Testis (tissue), 3 donors: ENCODE measurements around the gene KRTAP12-4. TPM values are rescaled to one million over a fixed set of nuclear protein-coding genes. Genes with fewer than 3 reads are reported as not detected.
"Not testable (repeated sequence)": the region's sequence is repeated elsewhere in the genome, so short reads cannot be mapped to it uniquely, and the experiment has no call there.

ENCODE experiments used
- DNase-seq: peaks from one replicate; pipeline ENCODE4 v3.0.0-alpha.2; 2019
- H3K27ac ChIP-seq, 2 donors: fragments of 200-600 bp; sonication (generic); one replicate each; pipeline ENCODE4 v1.5.1; 2019
- H3K27me3 ChIP-seq: fragments of 200-600 bp; sonication (generic); one replicate; pipeline ENCODE4 v1.5.1; 2019
- H3K36me3 ChIP-seq: fragments of 200-600 bp; sonication (generic); one replicate; pipeline ENCODE4 v1.5.1; 2017; ENCODE audit warnings: low read depth; ENCODE audit errors: missing control alignments
- H3K4me1 ChIP-seq: fragments of 200-600 bp; sonication (generic); one replicate; pipeline ENCODE4 v1.5.1; 2019
- H3K4me3 ChIP-seq, 2 donors: fragments of 200-600 bp; sonication (generic); one replicate each; pipeline ENCODE4 v1.5.1; 2017 to 2019
- H3K9me3 ChIP-seq: fragments of 200-600 bp; sonication (generic); one replicate; pipeline ENCODE4 v1.5.1; 2017
- CTCF ChIP-seq, 3 experiments: fragments of 450-650 bp in 2 of 3; fragments of 200-600 bp in 1 of 3; sonication (generic) in 1 of 3; IDR thresholded peaks; one replicate each; pipeline ENCODE4 v1.5.1; 2016 to 2019; ENCODE audit warnings: antibody characterized with exemption in 3 of 3, mild to moderate bottlenecking in 2 of 3, moderate library complexity in 1 of 3
- POLR2A ChIP-seq: fragments of 450-650 bp; IDR thresholded peaks from one replicate; pipeline ENCODE4 v1.6.1; 2017; ENCODE audit warnings: antibody characterized with exemption, mild to moderate bottlenecking, moderate library complexity
- WGBS, 2 donors: methylation state at CpG; one replicate each; pipeline ENCODE4 v1.1.5; 2018; 5-methylcytosine and 5-hydroxymethylcytosine counted together
- intact Hi-C: fragments of 100-400 bp; cut with DNase I; formaldehyde crosslinking; loops from one replicate; pipeline ENCODE4 v1.15.1; 2023; ENCODE audit warnings: low total_unique reads
- polyA plus RNA-seq: library from polyadenylated mRNA; stranded (reverse); fragments of 350-450 nt; fragmentation: Illumina TruSeq; extraction: RNeasy Lipid Tissue Mini Kit (QIAGEN cat#74804); gene quantifications from one replicate; pipeline ENCODE4 v1.2.3, GENCODE V29; 2014; ENCODE audit warnings: low read depth, low replicate concordance; ENCODE audit not compliant: insufficient read depth
- total RNA-seq, 2 donors: library from RNA; depleted of rRNA; stranded (reverse); fragments of >200 nt; gene quantifications; one replicate each; pipeline ENCODE4 v1.2.3, GENCODE V29; 2016

Gene KRTAP12-4
- total and polyA plus RNA-seq, 3 donors from 2014 or later: not detected

- Histone ChIP-seq H3K4me3 (no peak overlapping the region), H3K9me3 (no peaks in the 10 kb centered on the region), H3K36me3 (no peaks in the 10 kb centered on the region), H3K27ac (no peak overlapping the region), H3K4me1 (no peaks in the 10 kb centered on the region), H3K27me3 (no peaks in the 10 kb centered on the region)
- intact Hi-C loops: no loop called here
- 83 to 87% methylated on average over 5 of the region's 5 CpGs for WGBS, 2 donors
- DNase-seq: no peak
- TF ChIP-seq CTCF (IDR thresholded peaks at IDR 0.05): no peak
- TF ChIP-seq POLR2A: no peak
These were observed 10.2 kb upstream of the KRTAP12-4 start for GRCh38 chr21:44664691-44665090.

- 39 to 40% methylated on average over 7 of the region's 7 CpGs for WGBS, 2 donors
- H3K27ac ChIP-seq, H3K4me3 ChIP-seq, H3K9me3 ChIP-seq, H3K4me1 ChIP-seq, DNase-seq, H3K36me3 ChIP-seq, intact Hi-C loops, H3K27me3 ChIP-seq: not testable (repeated sequence)
These were observed 7.1 kb upstream of the KRTAP12-4 start for GRCh38 chr21:44661567-44661966.

GRCh38 chr21:44658913-44659595 lies 4.6 kb upstream of the KRTAP12-4 start:
- WGBS, 2 donors: 70 to 77% methylated on average over 10 to 11 of the region's 11 CpGs
- no peak overlapping the region for H3K27ac ChIP-seq

GRCh38 chr21:44658541-44658910 lies 4.1 kb upstream of the KRTAP12-4 start:
- no peak for DNase-seq
- intact Hi-C loops: no loop called here
- Histone ChIP-seq H3K4me3 (no peak overlapping the region), H3K4me1 (no peaks in the 10 kb centered on the region), H3K36me3 (no peaks in the 10 kb centered on the region), H3K9me3 (no peaks in the 10 kb centered on the region), H3K27ac (no peak overlapping the region), H3K27me3 (no peaks in the 10 kb centered on the region)
- WGBS, 2 donors: 81 to 82% methylated on average over 5 of the region's 5 CpGs
- TF ChIP-seq CTCF (IDR thresholded peaks at IDR 0.05) (no peak), POLR2A (no peak)

More at GRCh38 chr21:44658913-44659595, 4.6 kb upstream of the KRTAP12-4 start:
- H3K36me3 ChIP-seq: no peaks in the 10 kb centered on the region
- H3K4me1 ChIP-seq: no peaks in the 10 kb centered on the region
- H3K4me3 ChIP-seq: no peak overlapping the region
- H3K27me3 ChIP-seq: no peaks in the 10 kb centered on the region
- no peaks in the 10 kb centered on the region for H3K9me3 ChIP-seq
- DNase-seq: no peak
- no peak for TF ChIP-seq POLR2A
- TF ChIP-seq CTCF (IDR thresholded peaks at IDR 0.05): no peak
- intact Hi-C loops: no loop called here

GRCh38 chr21:44657635-44658540 lies 3.4 kb upstream of the KRTAP12-4 start, which contains the start of gene KRTAP12-3:
Gene KRTAP12-3 (plus strand): TSS chr21:44657932. CDS start chr21:44657980, 48 bp downstream.
- DNase-seq: no peak
- no peak within 1 kb of the TSS for H3K27ac ChIP-seq
- no peak within 1 kb of the TSS for H3K4me3 ChIP-seq
- intact Hi-C loops: no loop called here
- no peaks in the 10 kb centered on the region for H3K9me3 ChIP-seq
- no peaks in the 10 kb centered on the region for H3K36me3 ChIP-seq
- no peaks in the 10 kb centered on the region for H3K27me3 ChIP-seq
- TF ChIP-seq CTCF (IDR thresholded peaks at IDR 0.05) (no peak), POLR2A (no peak)
- no peaks in the 10 kb centered on the region for H3K4me1 ChIP-seq
- 80% methylated on average over 24 to 26 of the region's 26 CpGs for WGBS, 2 donors
